K562 (cell line): Measurements from ENCODE around the gene MACROD2. TPM values are rescaled to one million over a fixed set of nuclear protein-coding genes. Genes with fewer than 3 reads are reported as not detected.

Experiments
- ATAC-seq: fragments of 200-7000 bp; cut with Tn5 transposase; 3 replicates; pipeline ENCODE4 v1.9.1; 2020; ENCODE audit warnings: moderate library complexity
- BruUV-seq: library from RNA; stranded (reverse); fragments of 400-500 nt; replicated peaks from 2 replicates; lab custom pipeline; 2021; lab: Mats Ljungman, UMichigan
- CTCF ChIA-PET: fragments of 300-600 bp; formaldehyde crosslinking; extraction: SDS; loops from one replicate; lab custom pipeline; 2021; ENCODE audit warnings: low intra/inter-chr PET ratio; lab: Yijun Ruan, JAX
- POLR2A ChIA-PET: fragments of 300-600, 350-650 bp; sonication (Branson Sonifier 250); formaldehyde crosslinking; extraction: SDS; loops from one replicate; lab custom pipeline; 2021; ENCODE audit warnings: antibody characterized with exemption, inconsistent platforms; lab: Yijun Ruan, JAX
- DNase-seq, 4 experiments: peaks; one replicate each; pipeline versions ENCODE4 v3.0.0 to v3.0.0-alpha.2; 2011 to 2018; ENCODE audit warnings: low spot score in 3 of 4, mixed read lengths in 3 of 4; ENCODE audit errors: extremely low read depth in 1 of 4
- FAIRE-seq: peaks from 2 replicates; lab custom pipeline; 2011; peaks lifted over from hg19 to GRCh38; lab: Jason Lieb, UNC
- H2AFZ ChIP-seq: 2 replicates; pipeline ENCODE4 v1.6.0; 2011; ENCODE audit warnings: low read depth, low read length, control low read depth, inconsistent platforms
- H3K27ac ChIP-seq: fragments of 200-600 bp; 3 replicates; pipeline ENCODE4 v1.8.0; 2011; ENCODE audit warnings: low read depth, mild to moderate bottlenecking, control low read depth, inconsistent platforms, low read length, moderate library complexity, mixed read lengths; ENCODE audit errors: extremely low read depth
- H3K27me3 ChIP-seq, 2 experiments: fragments of 300-600 bp in 1 of 2; 2 replicates in 1 of 2; 3 replicates in 1 of 2; pipeline versions ENCODE4 v1.6.0 to v1.8.0; 2011; ENCODE audit warnings: inconsistent platforms in 2 of 2, low read length in 2 of 2, mild to moderate bottlenecking in 1 of 2, mixed read lengths in 1 of 2, moderate library complexity in 1 of 2; ENCODE audit not compliant: control insufficient read depth in 2 of 2, insufficient read depth in 2 of 2
- H3K36me3 ChIP-seq: fragments of 300-600 bp; 3 replicates; pipeline ENCODE4 v1.8.0; 2011; ENCODE audit warnings: mild to moderate bottlenecking, low read length, inconsistent platforms; ENCODE audit not compliant: control insufficient read depth, insufficient read depth
- H3K4me1 ChIP-seq, 2 experiments: fragments of 200-600 bp in 1 of 2; replicated peaks in 1 of 2; 2 replicates in 1 of 2; 3 replicates in 1 of 2; pipeline versions ENCODE4 v1.5.1 to v1.8.0; 2011; ENCODE audit warnings: inconsistent platforms in 2 of 2, low read length in 2 of 2, mild to moderate bottlenecking in 1 of 2, mixed read lengths in 1 of 2, moderate library complexity in 1 of 2; ENCODE audit not compliant: control insufficient read depth in 2 of 2, insufficient read depth in 2 of 2
- H3K4me2 ChIP-seq: 2 replicates; pipeline ENCODE4 v1.6.1; 2011; ENCODE audit warnings: low read length, control low read depth, inconsistent platforms, mixed read lengths; ENCODE audit not compliant: insufficient read depth
- H3K4me3 ChIP-seq: fragments of 200-600 bp; sonication (generic), shearing (Covaris generic); 2 replicates; pipeline ENCODE4 v1.5.1; 2016; ENCODE audit warnings: control low read depth, inconsistent platforms
- H3K79me2 ChIP-seq: fragments of 200-600 bp; 3 replicates; pipeline ENCODE4 v1.8.0; 2011; ENCODE audit warnings: low read length, inconsistent platforms; ENCODE audit not compliant: control insufficient read depth, insufficient read depth
- H3K9ac ChIP-seq, 2 experiments: 2 replicates each; pipeline versions ENCODE4 v1.6.0 to v1.6.1; 2011; ENCODE audit warnings: low read depth in 2 of 2, low read length in 2 of 2, control low read depth in 1 of 2, inconsistent platforms in 1 of 2, mild to moderate bottlenecking in 1 of 2, mixed read lengths in 1 of 2; ENCODE audit not compliant: insufficient read depth in 1 of 2
- H3K9me1 ChIP-seq: one replicate; pipeline ENCODE4 v1.6.0; 2011; ENCODE audit warnings: inconsistent platforms, mild to moderate bottlenecking, low read length, moderate library complexity; ENCODE audit not compliant: control insufficient read depth, insufficient read depth
- H3K9me3 ChIP-seq: replicated peaks from 2 replicates; pipeline ENCODE4 v1.5.1; 2011; ENCODE audit warnings: low read depth, low read length, inconsistent platforms; ENCODE audit not compliant: control insufficient read depth, insufficient read depth
- H4K20me1 ChIP-seq: replicated peaks from 2 replicates; pipeline ENCODE4 v1.6.1; 2011; ENCODE audit warnings: low read length, inconsistent platforms, mixed read lengths; ENCODE audit not compliant: control insufficient read depth, insufficient read depth
- CBFA2T3 ChIP-seq: fragments of 450-650 bp; IDR thresholded peaks from 2 replicates; pipeline ENCODE4 v1.6.1; 2017
- CSDE1 ChIP-seq, 2 experiments: fragments of 450-650 bp; IDR thresholded peaks; 2 replicates each; pipeline ENCODE4 v1.6.1; 2016; ENCODE audit warnings: mild to moderate bottlenecking in 1 of 2
- DDX20 ChIP-seq: fragments of 450-650 bp; IDR thresholded peaks from 2 replicates; pipeline ENCODE4 v1.6.1; 2016; ENCODE audit warnings: missing genetic modification characterization, low read depth, mild to moderate bottlenecking, missing compliant biosample characterization, moderate library complexity
- FOXA1 ChIP-seq: fragments of 450-650 bp; IDR thresholded peaks from 2 replicates; pipeline ENCODE4 v1.6.1; 2016; ENCODE audit warnings: mild to moderate bottlenecking, borderline replicate concordance
- GABPB1 ChIP-seq: sonication (generic); formaldehyde crosslinking; IDR thresholded peaks from 2 replicates; pipeline ENCODE4 v1.8.0; 2022; ENCODE audit warnings: mild to moderate bottlenecking, missing genetic modification reagents
- KLF16 ChIP-seq: IDR thresholded peaks from 2 replicates; pipeline ENCODE4 v1.6.1; 2016; ENCODE audit warnings: antibody characterized with exemption
- NFRKB ChIP-seq: fragments of 450-650 bp; IDR thresholded peaks from 2 replicates; pipeline ENCODE4 v1.6.1; 2016; ENCODE audit warnings: low read depth
- POU5F1 ChIP-seq: fragments of 150-350 bp; IDR thresholded peaks from 2 replicates; pipeline ENCODE4 v1.6.1; 2014; ENCODE audit warnings: borderline replicate concordance, low read length, low read depth, mild to moderate bottlenecking; ENCODE audit not compliant: partially characterized antibody
- RAD51 ChIP-seq: fragments of 450-650 bp; IDR thresholded peaks from 2 replicates; pipeline ENCODE4 v1.7.1; 2016; ENCODE audit warnings: low read depth, mild to moderate bottlenecking, borderline replicate concordance
- RNF2 ChIP-seq: sonication (generic); IDR thresholded peaks from 2 replicates; pipeline ENCODE4 v1.6.1; 2016
- ZNF551 ChIP-seq: fragments of 250-450 bp; sonication (Bioruptor Pico); IDR thresholded peaks from 2 replicates; pipeline ENCODE4 v1.5.0; 2021; ENCODE audit warnings: mild to moderate bottlenecking, moderate library complexity
- ZNF766 ChIP-seq: fragments of 200-800 bp; sonication (Bioruptor generic); conservative IDR thresholded peaks from 2 replicates; pipeline ENCODE4 v1.6.1; 2016; ENCODE audit warnings: missing genetic modification characterization, missing compliant biosample characterization
- WGBS: fragments of 100-300 bp; shearing (Covaris generic); methylation state at CpG from one replicate; pipeline ENCODE4 v1.1.6; 2016; ENCODE audit warnings: low coverage, mixed read lengths; ENCODE audit not compliant: insufficient coverage; ENCODE audit errors: missing lambda C conversion rate; 5-methylcytosine and 5-hydroxymethylcytosine counted together
- in situ Hi-C: fragments of 300-500 bp; cut with MboI; formaldehyde crosslinking; loops from 4 replicates; pipeline ENCODE4 v1.15.0; 2018; ENCODE audit warnings: inconsistent platforms, mixed read lengths
- intact Hi-C: fragments of 100-400 bp; cut with micrococcal nuclease; formaldehyde crosslinking; loops from 2 replicates; pipeline ENCODE4 v1.14.2; 2022
- polyA plus RNA-seq, 8 experiments: library from polyadenylated mRNA; depleted of rRNA in 4 of 8; stranded (reverse) in 5 of 8; unstranded in 3 of 8; fragments of >200 nt; fragmentation: Nextera tagmentation in 2 of 8; fragmentation: Illumina TruSeq in 1 of 8; extraction: Ambion mirVana in 2 of 8; extraction: Trizol in 1 of 8; gene quantifications; 2 replicates each; pipeline versions ENCODE4 v1.2.1 to v1.2.3, GENCODE V29; 2011 to 2014; ENCODE audit warnings: inconsistent platforms in 1 of 8, missing spikeins in 1 of 8
- total RNA-seq, 7 experiments: library from RNA; depleted of rRNA in 6 of 7; stranded (reverse); fragments of >200 nt in 6 of 7; fragmentation: Illumina TruSeq in 2 of 7; extraction: Trizol in 2 of 7; gene quantifications; 2 replicates each; pipeline versions ENCODE4 v1.2.1 to v1.2.3, GENCODE V29; 2011 to 2021; ENCODE audit warnings: low replicate concordance in 1 of 7
- TF ChIP-seq, protein P1 (sequence below): sonication (generic); formaldehyde crosslinking; IDR thresholded peaks from 2 replicates; pipeline ENCODE4 v1.8.0; 2022; ENCODE audit warnings: mild to moderate bottlenecking, missing genetic modification reagents
- TF ChIP-seq, protein P2 (sequence below): fragments of 450-650 bp; formaldehyde crosslinking; IDR thresholded peaks from 2 replicates; pipeline ENCODE4 v1.4.0; 2022; ENCODE audit warnings: missing genetic modification characterization
- TF ChIP-seq, protein P3 (sequence below), 2 experiments: fragments of 450-650 bp; IDR thresholded peaks; 2 replicates each; pipeline ENCODE4 v1.6.1; 2016
- TF ChIP-seq, protein P4 (sequence below): fragments of 450-650 bp; IDR thresholded peaks from 2 replicates; pipeline ENCODE4 v1.6.1; 2017; ENCODE audit warnings: antibody characterized with exemption, mild to moderate bottlenecking

The MACROD2 gene
- total and polyA plus RNA-seq, 9 of the 15 experiments (the other 6 are each of a cell fraction or from before 2014, with no cell fraction given) = not detected

DNA sequence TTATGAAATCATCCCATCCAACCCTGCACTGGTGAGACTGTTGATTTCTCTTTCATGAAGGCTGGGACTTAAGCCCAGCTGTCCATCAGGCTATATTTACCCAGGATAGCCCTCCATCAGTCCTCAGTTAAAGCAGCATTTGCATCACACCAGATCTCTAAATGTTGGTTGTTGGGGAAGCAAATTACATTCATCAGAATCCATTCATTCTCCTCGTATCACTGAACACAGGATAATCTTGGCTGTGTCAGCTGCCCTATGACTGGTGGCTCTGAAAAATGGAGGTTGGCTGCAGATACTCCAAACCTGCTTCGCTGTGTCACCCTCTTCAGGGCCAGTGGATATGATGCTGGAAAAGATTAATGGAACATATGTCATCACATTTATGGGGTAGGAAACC is 1859.6 kb downstream of the MACROD2 start:
- in situ Hi-C loops (no loop called here), intact Hi-C loops (no loop called here)
- no peak for TF ChIP-seq ZNF551 (CRISPR knock-in tag)
- no peak for TF ChIP-seq NFRKB
- TF ChIP-seq, protein P1, sequence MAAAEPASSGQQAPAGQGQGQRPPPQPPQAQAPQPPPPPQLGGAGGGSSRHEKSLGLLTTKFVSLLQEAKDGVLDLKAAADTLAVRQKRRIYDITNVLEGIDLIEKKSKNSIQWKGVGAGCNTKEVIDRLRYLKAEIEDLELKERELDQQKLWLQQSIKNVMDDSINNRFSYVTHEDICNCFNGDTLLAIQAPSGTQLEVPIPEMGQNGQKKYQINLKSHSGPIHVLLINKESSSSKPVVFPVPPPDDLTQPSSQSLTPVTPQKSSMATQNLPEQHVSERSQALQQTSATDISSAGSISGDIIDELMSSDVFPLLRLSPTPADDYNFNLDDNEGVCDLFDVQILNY (CRISPR knock-in tag) = no peak
- no peak for TF ChIP-seq RNF2
- no peak for TF ChIP-seq POU5F1
- TF ChIP-seq DDX20 (tag) = no peak
- TF ChIP-seq FOXA1 = no peak
- no peak for TF ChIP-seq RAD51
- TF ChIP-seq, protein P2, sequence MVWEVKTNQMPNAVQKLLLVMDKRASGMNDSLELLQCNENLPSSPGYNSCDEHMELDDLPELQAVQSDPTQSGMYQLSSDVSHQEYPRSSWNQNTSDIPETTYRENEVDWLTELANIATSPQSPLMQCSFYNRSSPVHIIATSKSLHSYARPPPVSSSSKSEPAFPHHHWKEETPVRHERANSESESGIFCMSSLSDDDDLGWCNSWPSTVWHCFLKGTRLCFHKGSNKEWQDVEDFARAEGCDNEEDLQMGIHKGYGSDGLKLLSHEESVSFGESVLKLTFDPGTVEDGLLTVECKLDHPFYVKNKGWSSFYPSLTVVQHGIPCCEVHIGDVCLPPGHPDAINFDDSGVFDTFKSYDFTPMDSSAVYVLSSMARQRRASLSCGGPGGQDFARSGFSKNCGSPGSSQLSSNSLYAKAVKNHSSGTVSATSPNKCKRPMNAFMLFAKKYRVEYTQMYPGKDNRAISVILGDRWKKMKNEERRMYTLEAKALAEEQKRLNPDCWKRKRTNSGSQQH (CRISPR knock-in tag) = no peak
- no peak for TF ChIP-seq CBFA2T3
- TF ChIP-seq, protein P3, sequence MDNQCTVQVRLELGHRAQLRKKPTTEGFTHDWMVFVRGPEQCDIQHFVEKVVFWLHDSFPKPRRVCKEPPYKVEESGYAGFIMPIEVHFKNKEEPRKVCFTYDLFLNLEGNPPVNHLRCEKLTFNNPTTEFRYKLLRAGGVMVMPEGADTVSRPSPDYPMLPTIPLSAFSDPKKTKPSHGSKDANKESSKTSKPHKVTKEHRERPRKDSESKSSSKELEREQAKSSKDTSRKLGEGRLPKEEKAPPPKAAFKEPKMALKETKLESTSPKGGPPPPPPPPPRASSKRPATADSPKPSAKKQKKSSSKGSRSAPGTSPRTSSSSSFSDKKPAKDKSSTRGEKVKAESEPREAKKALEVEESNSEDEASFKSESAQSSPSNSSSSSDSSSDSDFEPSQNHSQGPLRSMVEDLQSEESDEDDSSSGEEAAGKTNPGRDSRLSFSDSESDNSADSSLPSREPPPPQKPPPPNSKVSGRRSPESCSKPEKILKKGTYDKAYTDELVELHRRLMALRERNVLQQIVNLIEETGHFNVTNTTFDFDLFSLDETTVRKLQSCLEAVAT (IDR thresholded peaks at IDR 0.05) = no peak
- no peak for TF ChIP-seq KLF16
- TF ChIP-seq ZNF766 = no peak
- no peak for TF ChIP-seq GABPB1 (CRISPR knock-in tag)
- no peak for TF ChIP-seq CSDE1 (IDR thresholded peaks at IDR 0.05)
- TF ChIP-seq, protein P4, sequence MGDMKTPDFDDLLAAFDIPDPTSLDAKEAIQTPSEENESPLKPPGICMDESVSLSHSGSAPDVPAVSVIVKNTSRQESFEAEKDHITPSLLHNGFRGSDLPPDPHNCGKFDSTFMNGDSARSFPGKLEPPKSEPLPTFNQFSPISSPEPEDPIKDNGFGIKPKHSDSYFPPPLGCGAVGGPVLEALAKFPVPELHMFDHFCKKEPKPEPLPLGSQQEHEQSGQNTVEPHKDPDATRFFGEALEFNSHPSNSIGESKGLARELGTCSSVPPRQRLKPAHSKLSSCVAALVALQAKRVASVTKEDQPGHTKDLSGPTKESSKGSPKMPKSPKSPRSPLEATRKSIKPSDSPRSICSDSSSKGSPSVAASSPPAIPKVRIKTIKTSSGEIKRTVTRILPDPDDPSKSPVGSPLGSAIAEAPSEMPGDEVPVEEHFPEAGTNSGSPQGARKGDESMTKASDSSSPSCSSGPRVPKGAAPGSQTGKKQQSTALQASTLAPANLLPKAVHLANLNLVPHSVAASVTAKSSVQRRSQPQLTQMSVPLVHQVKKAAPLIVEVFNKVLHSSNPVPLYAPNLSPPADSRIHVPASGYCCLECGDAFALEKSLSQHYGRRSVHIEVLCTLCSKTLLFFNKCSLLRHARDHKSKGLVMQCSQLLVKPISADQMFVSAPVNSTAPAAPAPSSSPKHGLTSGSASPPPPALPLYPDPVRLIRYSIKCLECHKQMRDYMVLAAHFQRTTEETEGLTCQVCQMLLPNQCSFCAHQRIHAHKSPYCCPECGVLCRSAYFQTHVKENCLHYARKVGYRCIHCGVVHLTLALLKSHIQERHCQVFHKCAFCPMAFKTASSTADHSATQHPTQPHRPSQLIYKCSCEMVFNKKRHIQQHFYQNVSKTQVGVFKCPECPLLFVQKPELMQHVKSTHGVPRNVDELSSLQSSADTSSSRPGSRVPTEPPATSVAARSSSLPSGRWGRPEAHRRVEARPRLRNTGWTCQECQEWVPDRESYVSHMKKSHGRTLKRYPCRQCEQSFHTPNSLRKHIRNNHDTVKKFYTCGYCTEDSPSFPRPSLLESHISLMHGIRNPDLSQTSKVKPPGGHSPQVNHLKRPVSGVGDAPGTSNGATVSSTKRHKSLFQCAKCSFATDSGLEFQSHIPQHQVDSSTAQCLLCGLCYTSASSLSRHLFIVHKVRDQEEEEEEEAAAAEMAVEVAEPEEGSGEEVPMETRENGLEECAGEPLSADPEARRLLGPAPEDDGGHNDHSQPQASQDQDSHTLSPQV = no peak
- ChIA-PET POLR2A (no interaction called here), CTCF (no interaction called here)
- Histone ChIP-seq H3K4me1 (no peaks in the 10 kb centered on the region), H3K9ac (no peak overlapping the region), H3K36me3 (no peaks in the 10 kb centered on the region), H3K9me1 (no peaks in the 10 kb centered on the region), H3K4me2 (no peak overlapping the region), H3K9me3 (no peaks in the 10 kb centered on the region), H4K20me1 (no peaks in the 10 kb centered on the region), H3K27me3 (no peaks in the 10 kb centered on the region), H3K4me3 (no peak overlapping the region), H3K27ac (no peak overlapping the region), H2AFZ (no peak overlapping the region), H3K79me2 (no peaks in the 10 kb centered on the region)
- no TSS peak for BruUV-seq
- no peak for FAIRE-seq
- no peak for DNase-seq
- no peak for ATAC-seq
- 6% methylated on average over 2 of the region's 2 CpGs for WGBS
